ENCODE results near the gene PKP3. TPM values are rescaled to one million over a fixed set of nuclear protein-coding genes. Genes with fewer than 3 reads are reported as not detected.
"Not testable (repeated sequence)": the region's sequence is repeated elsewhere in the genome, so short reads cannot be mapped to it uniquely, and the experiment has no call there.

Gene PKP3
- total RNA-seq, 8 experiments from 2014 or later, result 0.21 to 24.4 (median 3.2) TPM; not detected in 1

DNA sequence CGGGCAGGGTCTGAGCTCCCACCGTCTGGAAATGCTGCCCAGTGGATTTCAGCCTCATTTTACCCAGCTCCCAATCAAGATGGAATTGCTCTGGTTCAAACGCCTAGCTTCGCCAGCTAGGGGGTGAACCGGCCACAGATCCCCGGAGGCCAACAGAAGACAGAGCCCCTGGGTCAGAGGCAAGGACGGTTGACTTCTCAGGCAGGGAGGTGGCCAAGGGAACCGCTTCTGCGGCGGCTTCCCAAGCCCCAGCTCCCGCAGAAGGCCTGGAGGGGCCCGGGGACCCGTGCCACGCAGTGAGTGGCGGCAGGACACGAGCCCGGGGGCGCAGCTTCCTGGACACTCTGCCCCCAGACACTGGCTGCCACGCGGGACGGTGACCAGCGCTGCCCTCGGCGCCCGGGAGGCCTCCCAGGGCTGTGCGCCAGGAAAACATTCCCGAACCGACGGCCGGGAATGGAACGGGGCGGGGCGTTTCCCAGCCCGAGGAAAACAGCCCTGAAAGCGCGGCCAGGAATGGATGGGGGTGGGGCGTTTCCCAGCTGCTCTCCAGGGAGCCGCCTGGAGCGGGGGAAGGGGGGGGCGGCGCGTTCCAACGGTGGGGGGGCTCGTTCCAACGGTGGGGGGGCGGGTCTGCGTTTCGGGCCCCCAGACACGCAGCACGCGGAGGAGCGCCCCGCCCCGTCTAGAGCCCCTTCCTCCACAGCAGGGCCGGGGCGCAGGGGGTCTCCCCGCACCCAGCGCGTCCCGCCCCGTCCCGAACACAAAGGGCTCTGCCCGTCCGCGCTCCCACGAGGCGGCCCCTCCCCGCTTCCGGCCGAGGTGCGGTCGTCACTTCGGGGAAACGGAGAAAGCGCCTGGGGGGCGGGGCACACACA is 38.2 kb upstream of the PKP3 start:
- peak overlapping the region; percentile 32 to 42 (median 41) for H3K4me3 ChIP-seq

DNA sequence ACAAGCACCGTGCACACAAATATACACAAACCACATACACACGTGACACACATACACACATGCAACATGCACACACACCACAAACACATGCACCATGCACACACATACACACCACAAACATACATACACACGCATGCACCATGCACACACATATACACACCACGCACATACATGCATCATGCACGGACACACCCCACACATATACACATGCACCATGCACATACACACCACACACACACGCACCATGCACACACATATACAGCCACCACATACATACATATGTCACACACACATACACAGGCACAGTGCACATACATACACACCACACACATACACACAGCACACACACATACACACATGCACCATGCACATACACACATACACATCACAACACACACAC is 37.4 kb upstream of the PKP3 start:
- in situ Hi-C loops (cut with MboI; ENCODE audit: low pct_unique_long_range_greater_than_20kb in 2 of 9, low sequenced_read_pairs in 9 of 9, unreplicated experiment in 9 of 9), result loop anchor here in 1 of 9 experiments (10.0 kb wide), 1 partner anchor 122 kb away; the partner anchor contains the start of genes PSMD13 and SIRT3
- no peak overlapping the region for H3K27ac ChIP-seq
- ATAC-seq (replicated peaks in 6 of 8), result no peak
- WGBS, 10 experiments, result 37 to 100% (median 69%) methylated on average over 1 to 4 of the region's 6 CpGs; no CpG with 5 or more reads in 5 of the 10 experiments
- no peak overlapping the region for H3K4me3 ChIP-seq
- peaks cover 9 to 32% of the 10 kb centered on the region in 2 donors for H3K4me1 ChIP-seq (replicated peaks in 1 of 2)

More for the DNA sequence above, 38.2 kb upstream of the PKP3 start:
- in situ Hi-C loops (cut with MboI; ENCODE audit: low pct_unique_long_range_greater_than_20kb in 2 of 9, low sequenced_read_pairs in 9 of 9, unreplicated experiment in 9 of 9), result loop anchor here in 1 of 9 experiments (10.0 kb wide), 1 partner anchor 121 kb away; the partner anchor contains the start of genes PSMD13 and SIRT3
- 4 to 31% (median 21%) methylated on average over 1 to 12 of the region's 76 CpGs; no CpG with 5 or more reads in 6 of the 10 experiments for WGBS, 10 experiments
- peak overlapping the region; percentile 74 to 91 for H3K27ac ChIP-seq
- H3K4me1 ChIP-seq (replicated peaks in 1 of 2), result peaks cover 9 to 32% of the 10 kb centered on the region in 2 donors
- peak; percentile 56 to 90 (median 88) for ATAC-seq (replicated peaks in 6 of 8)

DNA sequence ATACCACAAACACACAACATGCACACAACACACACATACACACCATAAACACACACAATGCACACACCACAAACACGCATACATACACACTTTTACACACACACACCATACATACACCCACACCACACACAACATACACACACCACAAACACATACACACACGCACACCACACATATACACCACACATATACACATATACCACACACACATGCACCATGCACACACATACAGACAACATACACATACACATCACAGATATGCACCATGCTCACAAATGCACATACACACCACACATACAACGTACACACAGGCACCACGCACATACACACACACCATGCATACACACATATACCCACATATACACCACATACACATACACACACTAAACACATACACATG is 36.4 kb upstream of the PKP3 start:
- in situ Hi-C loops (cut with MboI; ENCODE audit: low pct_unique_long_range_greater_than_20kb in 2 of 9, low sequenced_read_pairs in 9 of 9, unreplicated experiment in 9 of 9), result loop anchor here in 1 of 9 experiments (10.0 kb wide), 1 partner anchor 123 kb away; the partner anchor contains the start of genes PSMD13 and SIRT3

DNA sequence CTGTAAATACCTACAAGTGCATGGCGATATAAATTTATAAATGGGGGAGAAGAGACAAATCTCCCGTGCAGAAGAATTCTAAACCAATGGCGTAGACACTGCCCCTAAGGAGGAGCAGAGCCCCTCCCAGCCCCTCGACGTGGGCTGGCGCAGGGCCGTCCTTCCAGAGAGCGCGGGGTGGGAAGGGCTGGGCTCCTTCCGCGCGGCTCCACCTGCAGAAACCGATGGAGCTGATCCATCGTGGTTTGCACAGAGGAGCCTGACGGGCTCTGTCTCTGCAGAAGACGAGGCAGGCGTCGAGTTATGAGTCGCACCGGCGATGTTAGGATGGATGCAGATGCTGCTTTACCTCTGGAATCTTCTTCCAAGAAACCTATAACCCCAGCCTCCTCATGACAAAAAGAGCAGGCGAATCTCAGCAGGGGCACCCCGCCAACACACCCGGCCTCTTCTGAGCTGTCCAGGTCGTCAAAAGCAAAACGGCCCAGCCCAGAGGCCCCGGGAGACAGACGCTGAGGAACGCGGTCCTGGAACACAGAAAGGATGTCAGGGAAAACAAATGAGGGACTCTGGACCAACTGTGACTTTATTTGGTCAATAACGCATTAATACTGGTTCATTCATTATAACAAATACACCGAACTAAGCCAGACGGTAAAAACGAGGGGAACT is 35.7 kb upstream of the PKP3 start:
- peaks cover 9 to 29% of the 10 kb centered on the region in 2 donors for H3K4me1 ChIP-seq (replicated peaks in 1 of 2)
- H3K4me3 ChIP-seq, result no peak overlapping the region
- in situ Hi-C loops (cut with MboI; ENCODE audit: low pct_unique_long_range_greater_than_20kb in 2 of 9, low sequenced_read_pairs in 9 of 9, unreplicated experiment in 9 of 9), result loop anchor here in 1 of 9 experiments (10.0 kb wide), 1 partner anchor 123 kb away; the partner anchor contains the start of genes PSMD13 and SIRT3
- peak in 1 of 8 experiments; percentile 24 for ATAC-seq (replicated peaks in 6 of 8)
- no peak overlapping the region for H3K27ac ChIP-seq
- 10 to 76% (median 42%) methylated on average over 1 to 14 of the region's 34 CpGs; no CpG with 5 or more reads in 2 of the 10 experiments for WGBS, 10 experiments

More for the DNA sequence above, 36.4 kb upstream of the PKP3 start:
- H3K27ac ChIP-seq, result no peak overlapping the region
- H3K4me1 ChIP-seq (replicated peaks in 1 of 2), result peaks cover 9 to 32% of the 10 kb centered on the region in 2 donors
- 76 to 100% (median 100%) methylated on average over 1 to 4 of the region's 4 CpGs; no CpG with 5 or more reads in 3 of the 10 experiments for WGBS, 10 experiments
- ATAC-seq (replicated peaks in 6 of 8), result no peak
- H3K4me3 ChIP-seq, result no peak overlapping the region

DNA sequence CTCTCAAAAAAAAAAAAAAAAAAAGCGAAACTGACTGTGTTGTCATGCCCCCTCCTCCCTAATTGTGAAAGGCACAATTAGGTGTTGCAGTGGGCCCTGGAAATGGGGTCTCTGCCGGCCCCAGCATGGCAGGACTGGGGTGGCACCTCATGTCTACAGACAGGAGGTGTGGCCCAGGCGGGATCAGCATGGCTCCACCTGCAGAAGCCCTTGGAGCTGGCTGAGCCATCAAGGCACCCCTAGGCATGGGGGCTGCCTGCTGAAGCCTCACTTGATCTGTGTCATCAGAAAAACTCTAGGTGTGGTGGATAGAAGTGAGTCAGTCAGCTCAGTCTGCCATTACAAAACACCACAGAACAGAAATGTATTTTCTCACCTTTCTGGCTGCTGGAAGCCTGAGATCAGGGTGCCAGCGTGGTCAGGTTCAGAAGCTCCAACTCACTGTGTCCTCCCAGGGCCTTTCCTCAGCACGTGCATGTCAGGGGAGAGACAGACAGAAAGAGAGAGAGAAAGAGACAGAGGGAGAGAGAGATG is 34.8 kb upstream of the PKP3 start:
- Histone ChIP-seq H3K4me1 (replicated peaks in 1 of 2) (peaks cover 9 to 20% of the 10 kb centered on the region in 2 donors), H3K27ac (no peak overlapping the region), H3K4me3 (no peak overlapping the region)
- no peak for ATAC-seq (replicated peaks in 6 of 8)
- in situ Hi-C loops (cut with MboI; ENCODE audit: low pct_unique_long_range_greater_than_20kb in 2 of 9, low sequenced_read_pairs in 9 of 9, unreplicated experiment in 9 of 9), result loop anchor here in 1 of 9 experiments (10.0 kb wide), 1 partner anchor 124 kb away; the partner anchor contains the start of genes PSMD13 and SIRT3
- 20 to 100% (median 43%) methylated on average over 1 to 2 of the region's 5 CpGs; no CpG with 5 or more reads in 1 of the 10 experiments for WGBS, 10 experiments

DNA sequence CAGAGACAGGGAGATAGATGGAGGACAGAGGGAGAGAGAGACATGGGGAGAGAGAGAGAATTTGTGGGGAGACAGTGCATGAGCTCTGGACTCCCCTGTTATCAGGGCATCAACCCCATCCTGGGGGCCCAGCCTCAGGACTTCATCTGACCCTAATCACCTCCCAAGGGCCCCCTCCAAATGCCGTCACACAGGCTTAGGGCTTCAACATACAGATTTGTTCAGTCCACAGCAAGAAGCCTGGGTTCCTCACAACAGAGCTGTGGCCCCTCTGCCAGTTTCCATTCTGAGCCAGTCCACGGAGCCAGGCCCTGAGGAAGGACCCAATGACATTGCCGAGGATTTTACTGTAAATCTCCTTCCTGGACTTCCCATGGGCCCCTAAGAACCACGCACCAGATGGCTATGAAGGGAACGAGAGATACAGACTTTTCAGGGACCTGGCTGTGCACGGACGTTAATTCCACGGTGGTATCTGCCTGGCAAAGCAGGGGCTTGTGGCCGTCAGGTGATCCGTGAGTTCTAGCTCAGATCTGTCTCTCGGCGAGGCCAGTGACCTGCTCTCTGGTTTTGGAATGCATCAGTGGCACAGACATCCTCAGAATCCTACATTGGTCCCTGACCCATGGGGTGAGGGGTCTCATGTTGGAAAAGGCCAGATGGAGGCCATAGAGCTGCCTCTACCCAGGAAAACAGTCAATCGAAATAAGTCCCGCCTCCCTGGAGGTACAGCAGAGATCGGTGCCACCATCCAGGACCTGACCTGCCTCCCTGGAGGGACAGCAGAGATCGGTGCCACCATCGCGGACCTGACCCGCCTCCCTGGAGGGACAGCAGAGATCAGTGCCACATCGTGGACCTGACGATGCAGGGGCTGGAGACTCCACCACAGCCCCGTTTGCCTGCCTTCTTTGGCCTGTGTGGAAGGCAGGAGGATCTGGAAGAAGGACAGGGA is 33.4 kb upstream of the PKP3 start:
- Histone ChIP-seq H3K4me3 (no peak overlapping the region), H3K27ac (peak overlapping the region in 1 of 2 donors; percentile 76), H3K4me1 (replicated peaks in 1 of 2) (peaks cover 5 to 15% of the 10 kb centered on the region in 2 donors)
- peak in 3 of 8 experiments; percentile 1 to 17 (median 4) for ATAC-seq (replicated peaks in 6 of 8)
- WGBS, 10 experiments, result 70 to 95% (median 78%) methylated on average over 1 to 12 of the region's 22 CpGs
- in situ Hi-C loops (cut with MboI; ENCODE audit: low pct_unique_long_range_greater_than_20kb in 2 of 9, low sequenced_read_pairs in 9 of 9, unreplicated experiment in 9 of 9), result no loop called here

DNA sequence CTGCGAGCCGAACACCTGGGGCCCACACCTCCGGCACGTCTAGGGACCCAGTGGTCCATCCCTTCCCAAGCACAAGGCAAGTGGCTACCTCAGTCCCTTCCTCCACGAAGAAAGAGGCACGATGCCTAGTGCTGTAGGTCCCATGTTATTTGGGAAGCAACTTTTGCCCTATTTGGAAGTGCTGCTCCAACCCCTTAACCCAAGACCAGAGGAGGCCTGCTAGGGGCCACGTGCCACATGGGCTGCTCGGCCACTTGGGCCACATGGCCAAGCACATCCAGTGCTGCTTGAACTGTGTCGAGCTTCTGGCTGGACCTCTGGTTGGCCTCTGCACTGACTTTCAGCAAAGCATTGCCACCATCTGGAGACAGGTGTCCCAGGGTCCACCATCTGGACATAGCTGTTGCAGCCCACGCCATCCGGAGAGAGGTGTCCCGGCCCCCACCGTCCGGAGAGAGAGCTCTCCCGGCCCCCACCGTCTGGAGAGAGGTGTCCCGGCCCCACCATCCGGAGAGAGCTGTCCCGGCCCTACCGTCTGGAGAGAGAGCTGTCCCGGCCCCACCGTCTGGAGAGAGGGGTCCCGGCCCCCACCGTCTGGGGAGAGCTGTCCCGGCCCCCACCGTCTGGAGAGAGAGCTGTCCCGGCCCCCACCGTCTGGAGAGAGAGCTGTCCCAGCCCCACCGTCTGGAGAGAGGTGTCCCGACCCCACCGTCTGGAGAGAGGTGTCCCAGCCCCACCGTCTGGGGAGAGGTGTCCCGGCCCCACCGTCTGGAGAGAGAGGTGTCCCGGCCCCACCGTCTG is 31.2 kb upstream of the PKP3 start:
- in situ Hi-C loops (cut with MboI; ENCODE audit: low pct_unique_long_range_greater_than_20kb in 2 of 9, low sequenced_read_pairs in 9 of 9, unreplicated experiment in 9 of 9), result no loop called here
- ATAC-seq (replicated peaks in 6 of 8), result no peak
- H3K27ac ChIP-seq, result no peak overlapping the region
- WGBS, 10 experiments, result 0 to 82% methylated on average over 1 to 4 of the region's 36 CpGs; no CpG with 5 or more reads in 8 of the 10 experiments
- H3K4me3 ChIP-seq, result no peak overlapping the region
- H3K4me1 ChIP-seq (replicated peaks in 1 of 2), result peaks cover 3 to 14% of the 10 kb centered on the region in 2 donors

DNA sequence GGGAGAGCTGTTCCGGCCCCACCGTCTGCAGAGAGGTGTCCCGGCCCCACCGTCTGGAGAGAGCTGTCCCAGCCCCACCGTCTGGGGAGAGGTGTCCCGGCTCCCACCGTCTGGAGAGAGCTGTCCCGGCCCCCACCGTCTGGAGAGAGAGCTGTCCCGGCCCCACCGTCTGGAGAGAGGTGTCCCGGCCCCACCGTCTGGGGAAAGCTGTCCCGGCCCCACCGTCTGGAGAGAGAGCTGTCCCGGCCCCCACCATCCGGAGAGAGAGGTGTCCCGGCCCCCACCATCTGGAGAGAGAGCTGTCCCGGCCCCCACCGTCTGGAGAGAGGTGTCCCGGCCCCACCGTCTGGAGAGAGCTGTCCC is 30.6 kb upstream of the PKP3 start:
- ATAC-seq (replicated peaks in 6 of 8); H3K27ac ChIP-seq; H3K4me3 ChIP-seq; in situ Hi-C loops (cut with MboI; ENCODE audit: low pct_unique_long_range_greater_than_20kb in 2 of 9, low sequenced_read_pairs in 9 of 9, unreplicated experiment in 9 of 9): not testable (repeated sequence)
- H3K4me1 ChIP-seq (replicated peaks in 1 of 2), result peaks cover 6 to 14% of the 10 kb centered on the region in 2 donors
- WGBS, 10 experiments, result no CpG with 5 or more reads among the region's 22 CpGs

DNA sequence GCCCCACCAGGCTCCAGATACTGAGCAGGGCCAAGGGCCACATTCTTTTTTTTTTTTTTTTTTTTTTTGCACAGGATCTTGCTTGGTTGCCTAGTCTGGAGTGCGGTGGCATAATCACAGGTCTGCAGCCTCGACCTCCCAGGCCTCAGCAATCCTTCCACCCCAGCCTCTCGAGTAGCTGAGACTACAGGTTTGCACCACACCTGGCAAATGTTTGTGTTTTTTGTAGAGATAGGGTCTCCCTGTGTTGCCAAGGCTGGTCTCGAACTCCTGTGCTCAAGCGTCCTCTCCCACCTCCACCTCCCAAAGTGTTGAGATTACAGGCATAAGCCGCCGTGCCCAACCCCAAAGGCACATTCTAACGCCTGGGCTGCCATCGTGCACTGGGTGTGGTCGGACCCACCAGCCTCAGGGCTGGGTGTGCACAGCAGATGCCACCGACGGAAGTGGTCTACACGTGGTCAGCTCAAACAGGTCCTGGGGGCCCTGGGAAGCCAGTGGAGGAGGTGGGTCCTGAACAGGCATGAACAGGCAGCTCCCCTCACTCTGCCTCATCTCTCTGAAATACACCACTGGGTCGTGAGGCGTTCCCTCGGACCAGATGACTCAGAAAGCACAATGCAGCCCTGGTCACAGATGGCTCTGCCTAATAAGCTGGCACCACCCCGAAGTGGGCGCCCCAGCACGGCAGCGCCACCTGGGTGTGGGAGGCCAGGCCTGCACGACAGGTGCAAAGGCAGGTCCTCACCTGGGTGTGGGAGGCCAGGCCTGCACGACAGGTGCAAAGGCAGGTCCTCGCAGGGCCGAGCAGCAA is 29.9 kb upstream of the PKP3 start:
- H3K27ac ChIP-seq, result no peak overlapping the region
- in situ Hi-C loops (cut with MboI; ENCODE audit: low pct_unique_long_range_greater_than_20kb in 2 of 9, low sequenced_read_pairs in 9 of 9, unreplicated experiment in 9 of 9), result no loop called here
- H3K4me3 ChIP-seq, result no peak overlapping the region
- peak in 3 of 8 experiments; percentile 69 to 80 (median 69) for ATAC-seq (replicated peaks in 6 of 8)
- peaks cover 8 to 12% of the 10 kb centered on the region in 2 donors for H3K4me1 ChIP-seq (replicated peaks in 1 of 2)
- 21 to 100% (median 71%) methylated on average over 1 to 6 of the region's 24 CpGs; no CpG with 5 or more reads in 6 of the 10 experiments for WGBS, 10 experiments

DNA sequence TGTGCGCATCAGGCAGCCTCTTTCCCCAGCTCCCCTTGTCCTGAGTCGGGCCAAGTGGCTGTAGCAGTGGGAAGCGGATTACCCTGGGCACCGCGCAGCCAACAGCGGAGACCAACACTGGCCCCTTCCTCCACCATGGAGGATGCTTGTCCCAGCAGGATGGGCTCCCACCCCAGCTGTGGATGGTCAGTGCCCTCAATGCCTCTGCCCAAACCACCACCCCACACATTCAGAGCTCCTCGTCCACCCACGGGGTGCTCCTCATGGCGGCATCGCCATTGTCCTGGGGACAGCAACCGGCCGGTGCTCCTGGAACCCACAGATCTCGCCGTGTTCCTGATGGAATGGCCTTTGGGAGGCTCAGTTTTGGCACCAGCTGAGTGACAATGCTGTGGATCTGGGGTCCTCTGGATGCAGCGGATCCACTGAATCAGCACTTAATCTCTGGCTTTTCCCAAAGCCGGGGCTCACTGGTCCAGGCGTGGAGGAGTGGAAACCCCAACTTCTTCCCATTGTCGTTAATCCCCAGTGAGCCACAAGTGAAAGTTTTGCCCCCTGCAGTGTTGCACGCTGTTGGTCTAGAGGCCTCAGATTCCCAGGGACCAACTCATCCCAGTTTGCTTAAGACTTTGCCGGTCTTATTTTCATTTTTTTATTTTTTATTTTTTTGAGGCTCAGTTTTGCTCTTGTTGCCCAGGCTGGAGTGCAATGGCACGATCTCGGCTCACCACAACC is 28.9 kb upstream of the PKP3 start:
- Histone ChIP-seq H3K4me3 (no peak overlapping the region), H3K27ac (no peak overlapping the region), H3K4me1 (replicated peaks in 1 of 2) (peaks cover 8 to 12% of the 10 kb centered on the region in 2 donors)
- in situ Hi-C loops (cut with MboI; ENCODE audit: low pct_unique_long_range_greater_than_20kb in 2 of 9, low sequenced_read_pairs in 9 of 9, unreplicated experiment in 9 of 9), result loop anchor here in 1 of 9 experiments (5.0 kb wide), 1 partner anchor 113 kb away; no protein-coding TSS in a partner anchor
- ATAC-seq (replicated peaks in 6 of 8), result no peak
- WGBS, 10 experiments, result 60 to 95% (median 73%) methylated on average over 2 to 6 of the region's 22 CpGs; no CpG with 5 or more reads in 3 of the 10 experiments
